ENCODE data around the gene NKX6-1.
A peak's percentile ranks its signal among the peaks of the same experiment; 100 is the strongest.

The NKX6-1 gene

GRCh38 chr4:84498935-84499623, at the start of gene NKX6-1:
TSS of gene NKX6-1 (minus strand) at chr4:84499292. CDS start at chr4:84498228, 1,064 bp downstream.
- no peak for FAIRE-seq

DNA sequence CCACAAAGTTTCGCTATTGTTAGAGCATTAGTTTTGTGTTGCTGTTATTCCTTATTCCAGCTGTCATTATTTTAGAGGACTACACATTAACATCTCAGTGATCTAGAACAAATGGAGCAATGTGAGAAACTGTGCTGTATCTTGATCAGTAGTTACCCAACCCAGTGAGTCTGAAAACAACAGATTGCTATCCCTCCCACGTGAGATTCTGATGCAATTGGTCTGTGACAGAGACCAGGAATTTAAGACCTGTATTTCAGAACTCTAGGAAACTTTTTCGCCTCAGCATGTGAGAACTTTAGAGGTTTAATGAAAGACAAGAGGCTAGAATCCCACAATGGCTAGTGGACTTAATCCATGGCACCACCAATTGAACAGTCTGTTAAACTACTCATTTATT, 48.1 kb upstream of the NKX6-1 start:
- no peak for FAIRE-seq

DNA sequence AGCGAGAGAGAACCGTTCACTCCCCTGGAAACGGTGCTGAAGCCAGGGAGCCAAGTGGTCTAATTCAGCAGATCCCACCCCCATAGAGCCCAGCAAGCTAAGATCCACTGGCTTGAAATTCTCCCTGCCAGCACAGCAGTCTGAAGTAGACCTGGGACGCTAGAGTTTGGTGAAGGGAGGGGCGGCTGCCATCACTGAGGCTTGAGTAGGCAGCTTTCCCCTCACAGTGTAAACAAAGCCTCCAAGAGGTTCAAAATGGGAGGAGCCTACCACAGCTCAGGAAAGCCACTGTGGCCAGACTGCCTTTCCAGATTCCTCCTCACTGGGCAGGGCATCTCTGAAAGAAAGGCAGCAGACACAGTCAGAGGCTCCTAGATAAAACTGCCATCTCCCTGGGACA, 46.0 kb upstream of the NKX6-1 start:
- no peak for FAIRE-seq

DNA sequence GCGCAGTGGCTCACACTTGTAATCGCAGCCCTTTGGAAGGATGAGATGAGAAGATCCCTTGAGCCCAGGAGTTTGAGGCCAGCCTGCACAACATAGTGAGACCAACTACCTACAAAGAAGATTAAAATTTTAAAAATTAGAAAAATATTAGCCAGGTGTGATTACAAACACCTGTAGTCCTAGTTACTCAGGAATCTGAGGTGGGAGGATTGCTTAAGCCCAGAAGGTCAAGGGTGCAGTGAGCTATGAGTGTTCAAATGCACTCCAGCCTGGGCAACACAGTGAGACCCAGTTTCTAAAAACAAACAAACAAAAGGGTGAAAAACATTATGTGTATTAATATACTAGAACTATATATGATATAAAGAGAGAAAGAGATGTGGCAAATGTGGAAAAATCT, 36.8 kb upstream of the NKX6-1 start:
- FAIRE-seq: no peak

GRCh38 chr4:84531689-84532088, 32.6 kb upstream of the NKX6-1 start:
- no peak for FAIRE-seq

- no peak for FAIRE-seq
Observed at GRCh38 chr4:84530871-84531270, 31.8 kb upstream of the NKX6-1 start.

GRCh38 chr4:84530454-84530853, 31.4 kb upstream of the NKX6-1 start:
- FAIRE-seq: no peak

DNA sequence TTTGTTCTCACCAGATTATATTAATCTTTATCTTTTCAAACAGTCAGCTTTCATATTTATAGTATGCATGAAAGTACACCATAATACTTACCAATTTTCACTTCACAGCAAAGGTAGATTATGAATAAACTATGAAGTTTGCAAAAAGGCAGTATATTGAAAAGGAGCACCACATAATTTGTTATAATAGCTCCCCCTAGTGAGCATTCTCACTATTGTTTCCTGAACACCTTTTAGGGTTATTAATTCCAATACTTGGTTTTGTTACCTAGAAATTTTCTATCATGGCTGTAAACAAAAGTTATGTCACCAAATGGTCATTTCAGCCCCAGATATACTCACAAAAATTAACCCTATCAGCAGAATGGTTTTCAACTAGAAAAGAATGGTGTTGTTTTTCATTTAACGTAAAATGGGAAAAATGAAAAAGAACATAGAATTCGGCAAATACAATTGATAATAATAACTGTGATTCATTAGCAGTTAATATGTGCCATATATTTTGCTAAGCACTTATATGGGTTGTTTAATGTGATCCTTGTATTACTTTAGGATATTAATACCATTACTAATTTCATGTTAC, 30.2 kb upstream of the NKX6-1 start:
- FAIRE-seq: peak; percentile 82

- no peak for FAIRE-seq
Observed at GRCh38 chr4:84527391-84527790, 28.3 kb upstream of the NKX6-1 start.

DNA sequence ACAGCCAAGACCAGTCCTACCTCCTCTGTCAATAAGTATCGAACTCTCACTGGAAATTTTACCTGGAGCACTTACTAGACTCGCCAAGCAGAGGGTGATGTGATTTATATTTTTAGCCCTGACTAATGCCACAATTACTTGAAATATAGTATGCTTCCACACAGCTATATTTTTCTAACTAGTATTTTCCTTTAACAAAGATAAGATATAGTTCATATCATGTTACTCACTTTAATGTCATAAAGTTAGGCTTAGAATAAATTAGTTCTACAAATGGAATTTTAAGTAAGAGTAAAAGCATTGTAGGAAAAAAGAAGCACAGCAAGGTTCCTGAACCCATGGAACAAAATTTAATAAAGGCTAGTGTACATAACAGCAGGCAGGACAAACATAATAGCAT, 16.0 kb upstream of the NKX6-1 start:
- FAIRE-seq: no peak

- no peak for FAIRE-seq
Observed at GRCh38 chr4:84512277-84512676, 13.2 kb upstream of the NKX6-1 start.

GRCh38 chr4:84511703-84512102, 12.6 kb upstream of the NKX6-1 start:
- FAIRE-seq: no peak

DNA sequence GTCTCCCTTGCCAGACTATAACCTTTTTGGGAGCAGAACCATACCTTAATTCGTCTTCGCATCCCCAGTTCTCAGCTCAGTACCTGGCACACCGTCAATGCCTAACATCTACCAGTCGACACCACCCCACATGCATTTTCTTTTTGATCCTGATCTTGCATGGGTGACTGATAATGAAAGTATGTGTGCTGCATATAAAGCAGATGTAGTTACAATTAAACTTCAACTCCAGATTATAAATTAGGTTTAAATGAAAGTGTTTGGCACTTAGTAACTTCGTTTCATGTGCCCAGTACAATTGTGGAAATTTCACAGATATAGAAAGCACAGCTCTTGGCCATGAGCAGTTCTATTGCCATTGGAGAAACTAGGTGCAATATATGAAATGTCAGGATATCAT, 8.8 kb upstream of the NKX6-1 start:
- no peak for FAIRE-seq

- no peak for FAIRE-seq
Observed at GRCh38 chr4:84504821-84505220, 5.7 kb upstream of the NKX6-1 start.

DNA sequence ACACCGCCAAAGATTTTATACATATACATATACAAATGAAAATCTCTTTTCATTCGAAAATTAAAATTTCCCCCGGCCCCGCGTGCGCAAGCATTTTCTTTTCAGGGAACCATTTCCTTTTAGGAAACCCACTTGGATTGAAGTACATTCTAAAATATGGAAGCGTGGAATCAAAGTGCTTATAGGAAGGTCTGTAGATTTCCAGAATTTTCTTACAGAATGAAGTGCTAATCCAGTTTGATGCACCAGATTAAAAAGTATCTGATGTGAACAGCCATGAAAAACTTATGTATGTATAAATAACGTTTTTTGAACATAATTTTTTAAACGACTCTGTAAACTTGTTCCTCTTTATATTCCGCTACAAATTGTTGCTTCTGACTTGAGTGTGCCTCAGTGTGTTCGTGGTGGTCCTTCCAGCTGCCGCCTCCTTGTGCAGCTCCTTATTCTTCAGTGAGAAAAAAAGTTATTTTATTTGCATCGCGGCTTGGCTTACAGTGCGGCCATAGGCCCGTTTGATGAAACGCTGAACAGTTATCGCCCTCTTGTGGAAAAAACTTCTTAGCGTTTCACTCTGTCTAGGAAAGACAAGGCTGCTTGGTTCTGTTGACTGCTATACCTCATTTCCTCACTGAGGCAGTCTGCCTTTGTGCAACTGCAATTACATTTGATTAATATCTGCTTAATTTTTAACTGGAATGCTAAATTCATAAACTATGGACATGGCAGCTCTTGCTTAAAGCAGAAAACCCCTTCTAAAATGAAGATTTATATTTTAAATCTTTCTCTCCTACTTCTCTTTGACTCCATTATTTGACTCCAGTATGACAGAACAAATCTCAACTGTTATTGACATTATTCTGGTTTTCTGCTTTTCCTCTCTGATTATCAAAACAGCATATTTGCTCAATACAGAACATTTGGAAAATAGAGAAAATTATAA, 4.7 kb upstream of the NKX6-1 start:
- peak; percentile 71 for FAIRE-seq

GRCh38 chr4:84502955-84503373, 3.9 kb upstream of the NKX6-1 start:
- FAIRE-seq: no peak

DNA sequence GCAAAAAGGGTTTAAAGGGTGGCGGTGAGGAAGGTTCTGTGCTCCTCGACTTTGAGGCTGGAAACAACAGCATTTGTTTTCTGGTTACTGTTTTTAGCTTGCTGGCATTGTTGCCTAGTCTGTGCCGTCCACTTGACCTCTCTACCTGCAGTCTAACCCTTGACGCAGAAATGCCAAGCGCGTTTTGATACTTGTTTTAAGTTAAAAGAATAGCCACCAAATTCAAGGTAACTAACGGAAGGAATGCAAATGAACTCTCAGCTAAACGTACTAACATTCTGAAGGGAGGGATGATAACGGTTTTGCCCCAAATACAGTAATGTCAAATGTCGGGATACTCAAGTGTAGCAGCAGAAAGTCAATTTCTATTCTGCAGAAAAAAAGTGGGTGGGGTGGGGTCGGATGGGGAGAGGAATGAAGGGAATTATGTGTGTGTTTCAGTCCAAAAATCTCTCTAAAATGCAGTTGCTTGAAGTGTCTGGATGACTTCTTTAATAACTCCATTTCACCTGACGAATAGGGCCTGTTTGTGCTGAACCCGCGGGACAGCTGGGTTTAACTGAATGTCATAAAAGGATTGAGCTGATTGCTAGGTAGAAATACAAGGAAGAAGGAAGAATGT, 3.4 kb upstream of the NKX6-1 start:
- FAIRE-seq: no peak

DNA sequence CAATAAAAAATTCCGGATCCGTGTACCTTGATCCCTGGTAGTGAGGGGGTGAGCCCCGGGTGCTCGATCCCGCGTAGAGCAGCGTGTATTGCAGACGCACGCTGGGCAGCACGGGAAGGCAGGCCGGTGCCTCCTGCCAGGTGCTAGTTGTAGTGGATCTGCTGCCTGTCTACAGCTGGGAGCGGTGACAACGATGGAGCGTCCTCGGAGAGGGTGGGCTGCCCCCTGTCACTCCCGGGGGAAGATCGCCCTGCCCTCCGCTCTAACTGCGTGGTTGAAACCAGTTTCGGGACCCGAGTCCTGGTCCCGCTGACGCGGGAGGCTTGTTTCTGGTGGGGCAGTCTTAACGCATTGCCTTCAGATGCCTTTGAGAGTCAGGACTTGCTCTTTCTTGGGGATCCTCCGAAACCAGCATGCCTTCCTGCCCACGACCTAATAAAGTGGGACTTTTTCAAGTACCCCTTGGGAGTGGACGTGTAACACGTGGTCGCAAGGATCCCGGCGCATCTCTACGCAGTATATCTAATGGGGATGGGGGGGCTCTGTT, 2.7 kb upstream of the NKX6-1 start:
- FAIRE-seq: no peak

GRCh38 chr4:84501202-84501503, 2.1 kb upstream of the NKX6-1 start:
- FAIRE-seq: no peak

GRCh38 chr4:84500386-84501201, 1.5 kb upstream of the NKX6-1 start:
- no peak for FAIRE-seq

DNA sequence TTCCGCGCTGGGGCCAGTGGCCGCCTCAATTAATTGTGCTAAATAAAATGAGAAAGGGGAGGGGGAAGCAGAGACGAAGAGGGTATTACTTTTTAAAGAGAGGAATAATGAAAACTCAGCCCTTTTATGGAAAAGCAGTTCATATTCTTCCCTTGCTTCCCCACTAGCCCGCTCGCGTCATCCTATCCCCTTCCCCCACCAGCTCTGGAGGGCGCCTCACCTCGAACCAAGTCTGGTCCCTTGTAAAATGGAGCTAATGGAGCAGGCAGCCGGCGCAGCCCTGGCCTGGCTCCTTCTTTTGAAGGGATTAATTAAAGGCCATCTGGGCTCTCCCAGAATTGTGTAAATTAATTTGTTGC, 511 bp upstream of the NKX6-1 start:
- FAIRE-seq: no peak

- FAIRE-seq: no peak
Observed at GRCh38 chr4:84498203-84498934, 723 bp downstream of the NKX6-1 start.
